Ishikawa (cell line): ENCODE data around the gene TSPAN11.
A peak's percentile ranks its signal among the peaks of the same experiment; 100 is the strongest.

Source experiments
- CEBPB ChIP-seq: IDR thresholded peaks from 2 replicates; pipeline ENCODE4 v1.6.1; 2012
- CREB1 ChIP-seq: IDR thresholded peaks from 2 replicates; pipeline ENCODE4 v1.6.1; 2012; ENCODE audit warnings: low read depth
- EGR1 ChIP-seq: IDR thresholded peaks from 2 replicates; pipeline ENCODE4 v1.6.1; 2012
- EP300 ChIP-seq: IDR thresholded peaks from 2 replicates; pipeline ENCODE4 v1.6.1; 2012; ENCODE audit warnings: borderline replicate concordance
- FOXM1 ChIP-seq: IDR thresholded peaks from 2 replicates; pipeline ENCODE4 v1.6.1; 2012; ENCODE audit warnings: low read depth, borderline replicate concordance
- MAX ChIP-seq: IDR thresholded peaks from 2 replicates; pipeline ENCODE4 v1.6.1; 2012
- NFIC ChIP-seq: IDR thresholded peaks from 2 replicates; pipeline ENCODE4 v1.6.1; 2012
- RAD21 ChIP-seq: IDR thresholded peaks from 2 replicates; pipeline ENCODE4 v1.6.1; 2012; ENCODE audit warnings: low read depth
- REST ChIP-seq: IDR thresholded peaks from 2 replicates; pipeline ENCODE4 v1.6.1; 2012; ENCODE audit warnings: low read depth, mild to moderate bottlenecking
- TAF1 ChIP-seq: IDR thresholded peaks from 2 replicates; pipeline ENCODE4 v1.6.1; 2012; ENCODE audit warnings: low read depth, mild to moderate bottlenecking
- TCF12 ChIP-seq: IDR thresholded peaks from 2 replicates; pipeline ENCODE4 v1.6.1; 2012; ENCODE audit warnings: low read depth
- TEAD4 ChIP-seq: IDR thresholded peaks from 2 replicates; pipeline ENCODE4 v1.6.1; 2012
- USF1 ChIP-seq: IDR thresholded peaks from 2 replicates; pipeline ENCODE4 v1.6.1; 2012
- YY1 ChIP-seq: IDR thresholded peaks from 2 replicates; pipeline ENCODE4 v1.6.1; 2012; ENCODE audit warnings: low read depth
- ZBTB7A ChIP-seq: IDR thresholded peaks from 2 replicates; pipeline ENCODE4 v1.6.1; 2012; ENCODE audit warnings: low read depth

The TSPAN11 gene

GRCh38 chr12:30979371-30980259 is 53.1 kb downstream of the TSPAN11 start:
- TF ChIP-seq TCF12 (no peak), TAF1 (no peak), ZBTB7A (no peak), MAX (no peak), USF1 (no peak), CREB1 (no peak), REST (no peak), EGR1 (no peak), EP300 (no peak), CEBPB (no peak), TEAD4 (no peak), FOXM1 (no peak), YY1 (no peak)

- no peak for TF ChIP-seq TAF1
These were observed 54.6 kb downstream of the TSPAN11 start for GRCh38 chr12:30980955-30981662.

GRCh38 chr12:30982413-30982812 is 55.9 kb downstream of the TSPAN11 start:
- TF ChIP-seq EP300 = no peak
- no peak for TF ChIP-seq TAF1
- TF ChIP-seq REST = no peak

- no peak for TF ChIP-seq CREB1
- TF ChIP-seq RAD21 = peak; percentile 93
These were observed 59.4 kb downstream of the TSPAN11 start for GRCh38 chr12:30985814-30986452.

GRCh38 chr12:30988086-30988485 is 61.5 kb downstream of the TSPAN11 start:
- no peak for TF ChIP-seq NFIC
- TF ChIP-seq FOXM1 = no peak
- TF ChIP-seq TAF1 = no peak
- no peak for TF ChIP-seq EP300
- TF ChIP-seq MAX = no peak
- TF ChIP-seq TCF12 = no peak
- no peak for TF ChIP-seq EGR1
- no peak for TF ChIP-seq TEAD4
- no peak for TF ChIP-seq YY1
- TF ChIP-seq USF1 = no peak
- no peak for TF ChIP-seq ZBTB7A
- no peak for TF ChIP-seq CREB1
- no peak for TF ChIP-seq RAD21
- no peak for TF ChIP-seq CEBPB
- no peak for TF ChIP-seq REST
